Suppressor macrophage treated with lipopolysaccharide for 4 hours (primary cell): ENCODE data around the gene ALDH5A1.
"Not testable (repeated sequence)": the region's sequence is repeated elsewhere in the genome, so short reads cannot be mapped to it uniquely, and the experiment has no call there.

Experiments
- DNase-seq: peaks from one replicate; pipeline ENCODE4 v3.0.0-alpha.2; 2020

The ALDH5A1 gene

GRCh38 chr6:24489470-24489869, 5.3 kb upstream of the ALDH5A1 start, which contains the start of gene GPLD1:
TSS of gene GPLD1 (minus strand) at chr6:24489578. CDS start at chr6:24489511, 67 bp downstream.
- DNase-seq: no peak

GRCh38 chr6:24489881-24490280, 4.9 kb upstream of the ALDH5A1 start:
- no peak for DNase-seq

- no peak for DNase-seq
These were observed 3.8 kb upstream of the ALDH5A1 start for GRCh38 chr6:24490948-24491347.

DNA sequence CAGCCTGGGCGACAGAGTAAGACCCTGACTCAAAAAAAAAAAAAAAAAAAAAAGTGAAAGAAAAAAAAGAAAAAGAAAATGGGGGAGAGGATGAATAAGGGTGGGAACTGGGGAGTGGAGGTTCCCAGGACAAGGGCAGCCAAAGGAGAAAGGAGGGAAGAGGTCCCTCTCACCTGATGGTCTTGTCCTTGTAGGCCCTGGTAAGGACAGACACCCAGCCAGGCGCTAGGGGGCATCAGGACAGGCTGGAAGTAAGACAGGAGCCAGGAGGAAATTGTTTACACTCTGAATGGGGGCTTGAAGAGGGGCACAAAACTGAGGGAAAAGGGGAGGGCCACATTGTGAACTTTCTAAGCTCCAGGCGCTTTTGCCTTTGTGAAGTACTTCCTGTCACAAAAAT, 2.3 kb upstream of the ALDH5A1 start:
- peak; percentile 6 for DNase-seq

DNA sequence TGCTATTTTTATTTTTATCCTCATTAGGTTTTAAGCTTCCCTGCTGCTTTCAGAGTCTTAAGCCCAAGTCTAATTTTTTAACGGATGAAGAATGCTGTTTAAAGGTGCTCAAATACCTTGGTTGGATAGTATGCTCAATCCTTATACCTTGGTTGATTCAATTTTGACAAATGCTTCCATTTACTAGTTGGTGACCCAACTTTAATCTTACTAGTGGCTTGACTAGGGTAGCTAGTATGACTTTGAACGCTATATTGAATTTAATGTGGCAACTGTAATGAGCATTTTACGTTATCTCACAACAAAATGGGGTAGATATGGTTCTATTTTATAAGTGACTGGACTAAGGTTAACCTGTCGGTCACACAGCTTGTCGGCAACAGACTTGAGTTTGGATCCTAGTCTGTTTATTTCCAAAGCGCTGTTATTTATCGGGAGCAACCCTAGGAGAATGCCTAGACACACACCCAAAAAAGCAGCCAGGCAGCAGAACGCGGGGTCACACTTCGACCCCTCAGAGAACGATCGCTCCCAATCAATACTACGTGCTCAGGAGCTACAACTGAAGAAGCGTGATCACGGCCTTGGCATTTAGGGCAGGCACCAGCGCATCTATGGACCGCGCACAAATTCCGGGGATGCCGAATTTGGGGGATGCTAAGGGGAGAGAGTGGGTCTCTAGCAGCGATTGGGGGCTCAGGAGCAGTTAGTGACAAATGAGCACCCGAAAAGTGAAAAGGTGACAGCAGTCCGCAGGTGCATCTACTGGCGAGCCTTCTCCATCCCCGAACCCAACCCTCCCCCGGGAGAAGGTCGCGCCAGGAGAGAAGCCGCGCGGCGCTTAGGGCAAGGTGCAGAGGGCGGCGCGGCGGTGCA, 586 bp upstream of the ALDH5A1 start:
- no peak for DNase-seq

DNA sequence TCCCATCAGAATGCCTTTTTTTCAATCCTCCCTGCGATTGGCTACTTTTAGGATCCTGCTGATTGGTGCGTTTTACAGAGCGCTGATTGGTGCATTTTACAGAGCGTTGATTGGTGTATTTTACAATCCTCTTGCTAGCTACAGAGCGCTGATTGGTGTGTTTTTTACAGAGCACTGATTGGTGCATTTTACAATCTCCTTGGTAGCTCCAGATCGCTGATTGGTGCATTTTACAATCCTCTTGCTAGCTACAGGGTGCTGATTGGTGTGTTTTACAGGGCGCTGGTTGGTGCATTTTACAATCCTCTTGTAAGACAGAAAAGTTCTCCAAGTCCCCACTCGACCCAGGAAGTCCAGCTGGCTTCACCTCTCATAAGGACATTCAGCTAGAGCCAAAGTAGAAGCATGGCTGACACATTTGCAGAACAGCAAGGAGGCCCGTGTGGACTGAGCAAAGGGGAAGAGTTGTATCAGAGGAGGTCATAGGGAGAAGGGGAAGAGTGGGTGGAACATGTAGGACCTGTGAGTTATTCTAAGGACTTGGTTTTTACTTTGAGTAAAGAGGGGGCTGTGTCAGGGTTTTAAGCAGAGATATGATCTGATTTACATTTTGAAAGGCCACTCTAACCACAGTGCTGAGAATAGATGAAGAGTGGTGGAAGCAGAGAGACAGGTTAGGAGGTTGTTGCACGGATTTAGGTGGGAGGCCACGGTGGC, 2.6 kb downstream of the ALDH5A1 start:
- peak; percentile 13 for DNase-seq

GRCh38 chr6:24500683-24501082, 5.9 kb downstream of the ALDH5A1 start:
- no peak for DNase-seq

- DNase-seq: no peak
These were observed 6.6 kb downstream of the ALDH5A1 start for GRCh38 chr6:24501374-24501773.

DNA sequence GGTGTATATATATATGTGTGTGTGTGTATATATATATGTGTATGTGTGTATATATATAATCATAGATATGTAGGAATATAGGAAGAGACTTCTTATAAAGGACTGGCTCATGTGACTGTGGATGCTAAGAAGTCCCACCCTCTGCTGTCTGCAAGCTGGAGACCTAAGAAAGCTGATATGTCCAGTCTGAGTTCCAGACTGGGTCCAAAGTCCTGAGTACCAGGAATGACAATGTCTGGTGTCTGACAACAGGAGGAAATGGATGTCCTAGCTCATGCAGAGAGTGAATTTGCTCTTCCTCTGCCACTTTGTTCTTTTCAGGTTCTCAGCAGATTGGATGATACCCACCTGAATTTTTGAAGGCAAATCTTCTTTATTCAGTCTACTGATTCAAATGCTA, 7.1 kb downstream of the ALDH5A1 start:
- DNase-seq: no peak

GRCh38 chr6:24504287-24504648, 9.5 kb downstream of the ALDH5A1 start:
- DNase-seq: no peak

DNA sequence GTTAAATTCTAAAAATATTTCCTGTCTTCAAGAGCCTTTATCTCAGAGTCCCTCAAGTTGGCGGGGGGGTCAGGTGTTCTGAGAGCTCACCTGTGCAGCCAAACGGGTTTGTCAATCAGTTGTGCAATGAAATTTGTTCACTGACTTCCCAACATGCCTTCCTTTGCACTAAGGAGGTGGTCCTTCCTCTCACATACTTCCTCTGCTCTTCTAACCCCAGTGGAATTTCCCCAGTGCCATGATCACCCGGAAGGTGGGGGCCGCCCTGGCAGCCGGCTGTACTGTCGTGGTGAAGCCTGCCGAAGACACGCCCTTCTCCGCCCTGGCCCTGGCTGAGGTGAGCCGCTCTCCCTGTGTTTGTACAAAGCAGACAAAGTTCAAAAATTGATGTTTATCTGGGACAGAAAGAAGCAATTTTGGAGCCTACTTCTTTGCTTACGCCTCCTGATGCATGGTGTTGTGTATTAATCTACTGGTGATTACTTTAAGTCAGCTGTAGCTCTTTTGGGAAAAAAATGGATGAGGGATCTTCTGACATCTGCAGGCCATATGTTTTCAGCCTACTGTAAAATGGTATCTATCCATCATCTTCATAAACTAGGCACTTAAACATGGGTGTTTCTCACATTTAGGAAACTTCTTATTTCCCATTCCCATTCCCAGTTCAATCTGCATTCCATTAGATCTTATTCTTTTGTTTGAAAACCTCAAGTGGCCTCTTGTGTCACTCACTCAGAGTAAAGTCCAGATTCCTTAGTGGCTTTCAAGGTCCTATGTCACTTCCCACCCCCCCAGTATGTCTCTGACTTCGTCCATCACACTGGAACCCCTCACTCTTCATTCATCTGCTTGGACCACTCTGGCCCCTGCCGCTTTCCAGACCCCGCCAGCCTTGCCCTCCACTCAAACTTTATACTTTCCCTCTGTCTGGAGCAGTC, 10.1 kb downstream of the ALDH5A1 start:
- DNase-seq: no peak

- DNase-seq: no peak
These were observed 12.2 kb downstream of the ALDH5A1 start for GRCh38 chr6:24506814-24507520.

DNA sequence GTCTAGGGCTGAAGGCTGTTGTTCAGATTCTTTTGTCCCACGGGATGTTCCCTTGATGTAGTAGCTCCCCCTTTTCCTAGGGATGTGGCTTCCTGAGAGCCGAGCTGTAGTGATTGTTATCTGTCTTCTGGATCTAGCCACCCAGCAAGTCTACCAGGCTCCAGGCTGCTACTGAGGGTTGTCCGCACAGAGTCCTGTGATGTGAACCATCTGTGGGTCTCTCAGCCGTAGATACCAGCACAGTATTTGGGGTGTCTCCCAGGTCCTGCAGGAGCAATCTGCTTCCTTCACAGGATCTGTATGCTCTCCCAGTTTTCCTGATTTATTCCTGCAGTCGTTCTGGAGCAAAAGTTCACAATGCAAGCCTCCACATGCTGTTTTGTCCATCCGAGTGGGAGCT, 17.2 kb downstream of the ALDH5A1 start:
- DNase-seq: not testable (repeated sequence)

DNA sequence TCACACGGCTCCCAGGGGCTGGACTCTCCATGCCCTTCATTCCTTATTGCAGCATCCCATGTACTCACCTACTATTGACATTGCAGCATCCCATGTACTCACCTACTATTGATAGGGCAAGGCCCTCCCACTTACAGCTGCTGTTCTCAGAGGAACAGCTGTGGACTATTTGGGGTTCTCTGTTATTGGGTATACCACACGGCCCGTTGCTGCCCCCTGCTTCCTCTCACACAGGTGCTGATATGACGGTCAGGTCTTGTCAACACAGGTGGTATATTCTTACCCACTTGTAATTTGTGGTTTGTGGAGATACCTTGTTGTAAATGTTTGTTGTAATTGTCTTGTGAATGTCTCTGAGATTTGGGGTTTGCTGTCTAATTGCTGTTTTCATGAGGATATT, 18.8 kb downstream of the ALDH5A1 start:
- DNase-seq: no peak

DNA sequence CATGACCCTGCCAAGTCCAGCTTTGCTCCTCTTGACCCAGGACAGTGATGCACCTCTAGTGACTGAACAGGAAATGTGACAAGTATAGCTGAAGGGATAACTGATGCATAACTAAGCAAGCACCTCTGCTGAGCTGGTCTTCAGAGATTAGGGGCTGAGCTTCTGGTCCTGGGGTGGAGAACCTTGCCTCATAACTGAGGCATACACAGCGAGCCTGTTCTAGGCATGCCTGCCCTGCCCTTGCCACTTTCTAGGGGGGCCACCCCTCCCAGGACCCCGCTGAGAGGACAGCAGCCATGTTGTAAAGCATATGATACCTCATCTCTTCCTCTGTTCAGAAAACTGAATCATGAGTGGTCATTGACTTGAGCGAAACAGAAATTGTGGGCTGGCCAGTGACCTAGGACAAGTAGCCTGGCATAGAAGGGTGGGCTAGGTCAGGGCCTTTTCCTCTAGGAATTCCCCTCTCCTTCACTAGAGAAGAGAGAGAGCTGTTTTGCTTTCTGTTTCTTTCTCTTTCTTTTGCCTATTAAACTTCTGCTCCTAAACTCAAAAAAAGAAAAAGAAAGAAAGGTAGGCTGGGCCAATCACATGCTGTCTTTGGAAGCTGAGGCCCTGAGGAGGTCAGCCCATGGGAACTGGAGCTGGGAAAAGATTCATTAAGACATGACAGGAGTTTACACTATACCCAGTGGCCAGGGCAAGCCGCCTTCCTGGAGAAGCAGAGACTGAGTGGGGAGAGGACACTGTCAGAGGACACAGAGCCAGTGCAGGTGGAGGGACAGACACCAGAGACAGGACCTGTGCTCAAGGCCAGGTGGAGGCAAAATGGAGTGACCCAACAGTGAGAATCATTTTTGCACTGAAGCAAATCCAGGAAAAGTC, 23.1 kb downstream of the ALDH5A1 start:
- DNase-seq: peak; percentile 61

DNA sequence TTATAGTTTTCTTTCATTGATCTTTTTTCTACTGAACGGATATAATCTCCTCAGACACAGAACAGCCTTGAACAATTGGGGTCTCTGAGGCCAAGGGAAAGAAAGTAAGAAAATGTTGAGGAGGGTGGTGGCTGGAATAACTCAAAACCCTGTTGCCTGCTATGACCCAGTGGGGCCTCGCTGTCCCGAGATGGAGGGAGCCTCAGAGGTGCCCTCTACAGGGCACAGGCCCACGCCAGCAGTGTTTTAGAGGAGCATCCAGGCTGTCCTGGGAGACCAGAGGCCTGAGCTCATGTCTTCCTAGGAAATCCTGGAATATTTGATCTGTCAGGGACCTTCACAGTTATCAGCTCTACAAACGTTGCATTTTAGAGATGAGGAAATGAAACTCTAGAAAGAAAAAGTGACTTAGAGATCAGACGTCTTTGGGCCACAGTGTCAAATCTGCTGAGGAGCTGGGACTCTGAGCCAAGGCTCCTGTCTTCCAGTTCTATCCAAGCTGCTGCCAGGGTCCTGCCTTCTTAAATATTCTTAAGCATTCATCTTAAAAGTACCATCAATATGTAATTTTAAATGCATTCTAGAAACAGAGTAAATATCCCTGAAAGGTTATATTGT, 26.3 kb downstream of the ALDH5A1 start:
- DNase-seq: peak; percentile 47

- DNase-seq: no peak
These were observed 27.7 kb downstream of the ALDH5A1 start for GRCh38 chr6:24522228-24523176.

DNA sequence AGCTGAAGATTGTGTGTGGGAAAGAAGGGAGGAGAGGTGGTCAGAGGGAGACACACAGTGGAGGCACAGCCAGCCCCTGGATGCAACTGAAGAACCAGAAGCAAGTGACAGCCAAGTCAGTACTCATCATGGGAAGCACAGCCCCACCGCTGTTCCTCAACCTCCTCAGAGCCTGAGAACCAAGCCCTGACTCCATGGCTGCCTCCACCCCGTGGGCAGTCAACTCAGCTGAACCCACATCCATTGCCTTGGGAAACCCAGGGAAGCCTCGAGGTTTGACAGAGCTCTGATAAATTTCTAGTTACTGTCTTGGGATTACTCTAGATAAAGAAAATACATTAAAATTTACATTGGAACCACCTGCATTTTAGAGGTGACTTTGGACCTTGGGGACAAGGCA, 29.6 kb downstream of the ALDH5A1 start:
- DNase-seq: no peak

GRCh38 chr6:24524805-24525204, 30.0 kb downstream of the ALDH5A1 start:
- DNase-seq: peak; percentile 29

DNA sequence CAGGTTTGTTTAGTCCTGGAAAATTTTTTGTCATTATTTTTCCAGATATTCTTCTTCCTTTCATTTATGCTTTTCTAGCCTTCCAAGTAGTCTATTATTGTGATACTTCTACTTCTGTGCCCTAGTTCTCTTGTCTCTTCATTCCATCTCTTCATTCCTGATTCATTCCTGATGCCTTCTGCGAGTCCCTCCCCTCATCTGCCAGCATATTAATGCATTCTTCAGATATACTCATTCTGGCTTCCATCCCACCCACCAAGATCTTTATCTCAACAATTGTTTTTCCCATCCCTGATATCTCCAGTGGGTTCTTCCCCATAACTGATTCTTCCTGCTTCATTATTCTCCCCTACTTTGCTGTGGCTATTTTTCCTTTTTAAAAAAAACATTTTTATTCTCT, 35.2 kb downstream of the ALDH5A1 start:
- no peak for DNase-seq
